ENCODE data around the gene GPR89A.
"Not testable (repeated sequence)": the region's sequence is repeated elsewhere in the genome, so short reads cannot be mapped to it uniquely, and the experiment has no call there.

DNA sequence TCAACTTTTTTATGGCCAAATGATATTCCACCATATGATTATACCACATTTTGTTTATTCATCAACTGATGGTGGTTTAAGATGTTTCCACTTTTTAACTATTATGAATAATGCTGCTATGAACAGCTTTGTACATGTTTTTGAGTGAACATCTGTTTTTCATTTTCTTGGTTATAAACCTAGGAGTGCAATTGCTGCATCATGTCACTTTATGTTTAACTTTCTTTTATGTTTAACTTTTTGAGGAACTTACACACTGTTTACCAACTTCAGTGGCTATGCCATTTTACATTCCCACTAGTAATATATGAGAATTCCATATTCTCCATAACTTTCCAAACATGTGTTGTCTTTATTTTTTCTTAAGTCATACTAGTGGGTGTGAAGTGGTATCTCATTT, 12.4 kb upstream of the GPR89A start:
- TF ChIP-seq, protein P1, sequence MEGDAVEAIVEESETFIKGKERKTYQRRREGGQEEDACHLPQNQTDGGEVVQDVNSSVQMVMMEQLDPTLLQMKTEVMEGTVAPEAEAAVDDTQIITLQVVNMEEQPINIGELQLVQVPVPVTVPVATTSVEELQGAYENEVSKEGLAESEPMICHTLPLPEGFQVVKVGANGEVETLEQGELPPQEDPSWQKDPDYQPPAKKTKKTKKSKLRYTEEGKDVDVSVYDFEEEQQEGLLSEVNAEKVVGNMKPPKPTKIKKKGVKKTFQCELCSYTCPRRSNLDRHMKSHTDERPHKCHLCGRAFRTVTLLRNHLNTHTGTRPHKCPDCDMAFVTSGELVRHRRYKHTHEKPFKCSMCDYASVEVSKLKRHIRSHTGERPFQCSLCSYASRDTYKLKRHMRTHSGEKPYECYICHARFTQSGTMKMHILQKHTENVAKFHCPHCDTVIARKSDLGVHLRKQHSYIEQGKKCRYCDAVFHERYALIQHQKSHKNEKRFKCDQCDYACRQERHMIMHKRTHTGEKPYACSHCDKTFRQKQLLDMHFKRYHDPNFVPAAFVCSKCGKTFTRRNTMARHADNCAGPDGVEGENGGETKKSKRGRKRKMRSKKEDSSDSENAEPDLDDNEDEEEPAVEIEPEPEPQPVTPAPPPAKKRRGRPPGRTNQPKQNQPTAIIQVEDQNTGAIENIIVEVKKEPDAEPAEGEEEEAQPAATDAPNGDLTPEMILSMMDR (IDR thresholded peaks at IDR 0.05; ENCODE audit: low read length), result not testable (repeated sequence)
- TF ChIP-seq EZH2 (IDR thresholded peaks at IDR 0.05; ENCODE audit: borderline replicate concordance, low read length), result not testable (repeated sequence)

Measured in OCI-LY1 (cell line).